Lower lobe of right lung (tissue), 2 donors: ENCODE measurements around the gene GDPD3. TPM values are rescaled to one million over a fixed set of nuclear protein-coding genes. Genes with fewer than 3 reads are reported as not detected.

Experiments used
- ATAC-seq, 2 donors: fragments of 200-7000 bp; cut with Tn5 transposase; one replicate each; pipeline ENCODE4 v1.9.1; 2020 to 2022; ENCODE audit warnings: mild to moderate bottlenecking in 2 of 2, moderate library complexity in 2 of 2
- DNase-seq: peaks from one replicate; pipeline ENCODE4 v3.0.0-alpha.2; 2020
- H3K27ac ChIP-seq: fragments of 200-600 bp; one replicate; pipeline ENCODE4 v1.8.0; 2022
- H3K27me3 ChIP-seq: fragments of 200-600 bp; one replicate; pipeline ENCODE4 v1.8.0; 2022; ENCODE audit warnings: low read depth
- H3K36me3 ChIP-seq: fragments of 200-600 bp; one replicate; pipeline ENCODE4 v1.8.0; 2022; ENCODE audit warnings: mild to moderate bottlenecking
- H3K4me1 ChIP-seq: fragments of 200-600 bp; one replicate; pipeline ENCODE4 v1.8.0; 2022
- H3K4me3 ChIP-seq: fragments of 200-600 bp; one replicate; pipeline ENCODE4 v1.8.0; 2022; ENCODE audit warnings: mild to moderate bottlenecking
- H3K9me3 ChIP-seq: fragments of 200-600 bp; one replicate; pipeline ENCODE4 v1.8.0; 2022
- intact Hi-C: fragments of 100-400 bp; cut with DNase I; formaldehyde crosslinking; loops from one replicate; pipeline ENCODE4 v1.11.0; 2022
- total RNA-seq: library from RNA; stranded (reverse); fragmentation: NEBNext Ultra II Directional; extraction: Animal tissue kit (Norgen Biotek cat#: 25700); gene quantifications from one replicate; pipeline ENCODE4 v1.2.1, GENCODE V29; 2021
- TF ChIP-seq, protein P1 (sequence below): fragments of 200-600 bp; IDR thresholded peaks from one replicate; pipeline ENCODE4 v1.8.0; 2022; ENCODE audit warnings: antibody characterized with exemption, mild to moderate bottlenecking
- donor health status: DM: no; HTN: yes; CAD: no; lungs with severe emphysema.

Gene GDPD3
- total RNA-seq, 1 donor from 2014 or later = 14.4 TPM

DNA sequence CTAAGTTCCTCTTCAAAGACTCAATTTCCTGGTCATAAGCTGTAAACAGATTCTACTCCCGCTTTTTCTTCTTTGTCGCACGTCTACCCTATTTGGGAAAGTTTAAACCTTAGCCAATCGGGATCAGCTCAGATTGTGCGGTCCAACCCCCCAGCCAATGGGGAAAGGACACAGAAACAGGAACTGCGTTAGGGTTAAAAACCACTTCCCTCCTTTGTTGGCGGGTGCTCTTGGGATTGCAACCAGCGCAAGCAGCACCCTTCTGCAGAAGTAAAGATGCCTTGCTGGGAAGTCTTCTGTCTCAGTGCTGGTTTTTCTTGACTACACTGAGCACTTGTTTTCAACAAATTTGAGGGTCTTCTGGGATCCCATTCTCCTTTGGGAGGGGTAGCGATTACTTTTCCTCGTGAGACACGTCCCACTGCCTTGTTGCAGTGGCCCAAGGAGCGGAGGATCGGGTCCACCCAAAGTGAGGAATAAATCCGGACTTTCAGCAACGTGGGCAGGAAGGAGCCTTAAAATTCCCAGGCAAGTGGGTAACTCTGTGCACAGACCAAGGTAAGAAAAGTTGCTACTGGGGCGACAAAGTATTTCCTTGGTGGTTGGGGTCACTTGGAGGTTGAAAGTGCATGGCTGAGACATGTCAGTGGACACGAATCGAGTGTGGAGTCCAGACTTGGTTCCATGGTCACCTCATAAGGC, 16.3 kb downstream of the GDPD3 start:
- H3K4me3 ChIP-seq = peak overlapping the region; percentile 86
- TF ChIP-seq, protein P1, sequence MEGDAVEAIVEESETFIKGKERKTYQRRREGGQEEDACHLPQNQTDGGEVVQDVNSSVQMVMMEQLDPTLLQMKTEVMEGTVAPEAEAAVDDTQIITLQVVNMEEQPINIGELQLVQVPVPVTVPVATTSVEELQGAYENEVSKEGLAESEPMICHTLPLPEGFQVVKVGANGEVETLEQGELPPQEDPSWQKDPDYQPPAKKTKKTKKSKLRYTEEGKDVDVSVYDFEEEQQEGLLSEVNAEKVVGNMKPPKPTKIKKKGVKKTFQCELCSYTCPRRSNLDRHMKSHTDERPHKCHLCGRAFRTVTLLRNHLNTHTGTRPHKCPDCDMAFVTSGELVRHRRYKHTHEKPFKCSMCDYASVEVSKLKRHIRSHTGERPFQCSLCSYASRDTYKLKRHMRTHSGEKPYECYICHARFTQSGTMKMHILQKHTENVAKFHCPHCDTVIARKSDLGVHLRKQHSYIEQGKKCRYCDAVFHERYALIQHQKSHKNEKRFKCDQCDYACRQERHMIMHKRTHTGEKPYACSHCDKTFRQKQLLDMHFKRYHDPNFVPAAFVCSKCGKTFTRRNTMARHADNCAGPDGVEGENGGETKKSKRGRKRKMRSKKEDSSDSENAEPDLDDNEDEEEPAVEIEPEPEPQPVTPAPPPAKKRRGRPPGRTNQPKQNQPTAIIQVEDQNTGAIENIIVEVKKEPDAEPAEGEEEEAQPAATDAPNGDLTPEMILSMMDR = no peak
- no peak for DNase-seq
- intact Hi-C loops = no loop called here
- peaks cover 19% of the 10 kb centered on the region for H3K9me3 ChIP-seq
- peak overlapping the region; percentile 94 for H3K27ac ChIP-seq
- peaks cover 43% of the 10 kb centered on the region for H3K4me1 ChIP-seq
- no peaks in the 10 kb centered on the region for H3K27me3 ChIP-seq
- H3K36me3 ChIP-seq = peaks cover 20% of the 10 kb centered on the region
- ATAC-seq = no peak

DNA sequence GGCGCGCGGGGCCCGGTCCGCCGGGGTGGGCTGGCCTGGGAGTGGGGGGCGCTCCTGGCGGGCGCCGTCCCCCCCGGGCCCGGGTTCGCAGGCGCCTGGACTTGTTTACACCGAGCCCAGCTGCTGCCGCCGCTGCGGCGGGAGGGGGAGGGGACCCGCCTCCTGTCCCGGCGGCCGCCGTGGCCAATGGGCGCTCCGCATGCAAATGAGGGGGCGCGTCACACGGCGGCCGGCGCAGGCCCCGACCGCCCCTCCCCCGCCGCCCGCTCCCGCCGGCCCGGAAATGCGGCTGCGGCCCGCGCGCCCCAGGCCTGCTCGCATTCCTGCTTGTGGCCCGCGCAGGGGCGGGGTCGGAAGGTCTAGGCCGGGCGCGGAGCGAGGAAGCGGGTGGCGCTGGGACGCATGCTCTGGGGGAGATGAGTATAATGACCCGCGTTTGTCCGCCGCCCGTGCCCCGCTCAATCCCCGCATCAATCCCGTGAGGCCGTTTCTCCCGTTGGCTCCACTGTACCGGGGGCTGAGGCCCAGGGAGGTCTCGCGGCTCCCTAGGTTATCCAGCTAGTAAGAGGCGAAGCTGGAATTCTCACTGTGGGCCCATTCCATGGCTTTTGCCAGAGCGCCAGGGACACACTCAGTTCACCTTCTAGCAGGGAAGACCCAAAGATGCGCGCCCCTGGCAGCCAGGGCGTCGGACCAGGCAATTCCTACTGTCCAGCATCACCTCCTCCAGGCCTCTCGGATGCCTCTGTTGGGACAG, 17.1 kb downstream of the GDPD3 start, which contains the start of gene YPEL3:
Gene YPEL3, minus strand, starts transcription at position 109 of the 757 bp plus-strand sequence. CDS start 731 bp downstream, outside the sequence.
- Histone ChIP-seq H3K27ac (peak within 1 kb of the TSS; percentile 94), H3K4me3 (peak within 1 kb of the TSS; percentile 86), H3K9me3 (peaks cover 19% of the 10 kb centered on the region), H3K27me3 (no peaks in the 10 kb centered on the region), H3K4me1 (peaks cover 47% of the 10 kb centered on the region), H3K36me3 (peaks cover 20% of the 10 kb centered on the region)
- intact Hi-C loops = no loop called here
- DNase-seq (peak; percentile 96), ATAC-seq (peak; percentile 76 to 79)
- TF ChIP-seq, protein P1 = no peak

DNA sequence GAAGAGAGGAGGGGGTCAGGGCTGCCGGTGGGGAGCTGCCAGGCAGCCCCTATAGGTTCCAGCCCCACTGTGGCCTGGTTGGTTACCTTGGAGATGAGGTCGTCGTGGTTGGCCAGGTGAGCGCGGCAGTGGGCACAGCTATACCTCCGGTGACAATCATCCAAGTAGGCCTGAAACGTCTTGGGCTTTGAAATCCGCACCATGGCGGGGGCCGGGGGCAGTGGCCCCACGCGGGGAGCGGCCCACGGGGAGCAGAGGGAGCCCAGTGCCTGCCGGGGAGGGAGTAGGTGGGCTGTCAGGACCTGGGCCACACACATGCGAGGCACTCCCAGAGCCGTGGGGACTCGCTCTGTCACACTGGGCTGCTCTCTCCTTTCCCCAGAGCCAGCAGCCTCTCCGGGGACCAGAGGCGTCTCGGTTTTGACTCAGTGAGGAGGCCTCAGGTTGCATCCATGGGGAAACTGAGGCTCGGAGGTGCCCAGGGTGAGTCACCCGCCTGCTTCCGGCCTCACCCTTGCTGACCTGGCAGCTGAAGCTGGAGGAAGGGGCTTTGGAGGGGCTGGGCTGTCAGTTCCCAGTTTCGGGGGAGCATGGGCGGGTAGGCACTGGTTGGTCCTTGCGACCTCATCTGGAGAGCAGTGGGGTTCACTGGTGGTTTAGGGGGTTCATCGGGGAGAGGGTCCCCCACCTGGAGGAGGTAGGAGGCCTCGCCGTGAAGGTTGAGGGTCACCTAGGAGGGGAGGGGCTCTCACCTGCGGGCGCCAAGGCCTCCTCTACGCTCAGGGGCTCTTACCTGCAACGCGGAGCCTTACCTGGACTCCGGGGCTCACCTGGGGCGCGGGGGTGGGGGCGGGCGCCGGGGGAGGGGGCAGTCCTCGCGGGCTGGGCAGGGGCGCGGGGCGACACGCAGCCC, 17.9 kb downstream of the GDPD3 start:
- Histone ChIP-seq H3K4me3 (peak overlapping the region; percentile 86), H3K36me3 (peaks cover 20% of the 10 kb centered on the region), H3K4me1 (peaks cover 56% of the 10 kb centered on the region), H3K27me3 (no peaks in the 10 kb centered on the region), H3K9me3 (peaks cover 19% of the 10 kb centered on the region), H3K27ac (peak overlapping the region; percentile 94)
- TF ChIP-seq, protein P1 = no peak
- intact Hi-C loops = no loop called here
- peak; percentile 65 for DNase-seq
- ATAC-seq = no peak

DNA sequence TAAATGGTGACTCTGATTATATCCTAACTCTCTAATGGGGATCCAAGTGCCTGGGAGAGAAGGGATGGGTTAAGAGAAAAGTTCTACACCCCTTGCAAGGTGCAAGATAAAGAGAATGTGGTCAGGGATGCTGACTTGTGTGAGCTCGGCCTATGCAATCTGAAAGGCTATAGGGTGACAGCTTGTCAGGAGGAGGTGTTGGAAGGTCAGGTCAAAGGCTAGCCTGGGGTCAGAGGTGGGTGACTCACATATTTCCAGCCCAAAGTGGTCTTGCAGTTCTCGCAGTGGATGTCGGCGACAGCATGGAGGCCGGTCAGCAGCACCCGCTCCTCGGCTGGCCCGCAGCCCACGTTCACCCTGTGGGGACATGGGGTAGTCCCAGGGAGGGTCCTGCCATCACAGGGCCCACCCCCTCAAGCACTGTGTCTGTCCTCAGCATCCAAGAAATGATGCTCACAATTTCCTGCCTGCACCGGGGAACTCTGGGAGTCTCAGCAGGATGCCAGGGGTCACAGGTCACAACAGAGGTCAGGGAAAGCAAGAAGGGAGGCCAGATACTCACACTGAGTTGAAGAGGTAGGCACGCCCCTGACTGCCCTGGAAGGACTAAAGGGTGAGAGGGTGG, 18.7 kb downstream of the GDPD3 start:
- peak overlapping the region; percentile 86 for H3K4me3 ChIP-seq
- peaks cover 20% of the 10 kb centered on the region for H3K36me3 ChIP-seq
- no peaks in the 10 kb centered on the region for H3K27me3 ChIP-seq
- H3K9me3 ChIP-seq = peaks cover 19% of the 10 kb centered on the region
- peaks cover 62% of the 10 kb centered on the region for H3K4me1 ChIP-seq
- no peak for ATAC-seq
- intact Hi-C loops = no loop called here
- TF ChIP-seq, protein P1 = no peak
- no peak for DNase-seq
- H3K27ac ChIP-seq = peak overlapping the region; percentile 94
